Stimulated activated CD8-positive, alpha-beta memory T cell treated with anti-CD3 and anti-CD28 coated beads, Interleukin-15, amount 100 ng/mL, for 1 hour (primary cell): ENCODE measurements around the gene ASF1B.

Experiments used
- DNase-seq: peaks from one replicate; pipeline ENCODE4 v3.0.0-alpha.2; 2020; ENCODE audit warnings: low read depth

ASF1B gene

GRCh38 chr19:14135985-14136508 lies 342 bp downstream of the ASF1B start:
- DNase-seq, result no peak

GRCh38 chr19:14135355-14135754 lies 1.0 kb downstream of the ASF1B start:
- no peak for DNase-seq

GRCh38 chr19:14127929-14128509 lies 8.4 kb downstream of the ASF1B start:
- DNase-seq, result no peak

GRCh38 chr19:14127176-14127575 lies 9.2 kb downstream of the ASF1B start:
- DNase-seq, result no peak

- no peak for DNase-seq
These were observed 13.5 kb downstream of the ASF1B start for GRCh38 chr19:14122924-14123323.

GRCh38 chr19:14120497-14120780 lies 15.9 kb downstream of the ASF1B start:
- no peak for DNase-seq

GRCh38 chr19:14119644-14120496 lies 16.5 kb downstream of the ASF1B start:
- no peak for DNase-seq

- DNase-seq, result no peak
These were observed 17.2 kb downstream of the ASF1B start for GRCh38 chr19:14119146-14119545.

GRCh38 chr19:14118165-14119051 lies 18.0 kb downstream of the ASF1B start:
- peak; percentile 4 for DNase-seq

- peak; percentile 93 for DNase-seq
These were observed 18.7 kb downstream of the ASF1B start, which contains the start of gene PRKACA for GRCh38 chr19:14117668-14118164. TSS of gene PRKACA (minus strand) at chr19:14117762. CDS start at chr19:14117547, 215 bp downstream.

GRCh38 chr19:14116918-14117578 lies 19.3 kb downstream of the ASF1B start:
- DNase-seq, result no peak

- DNase-seq, result no peak
These were observed 19.9 kb downstream of the ASF1B start for GRCh38 chr19:14116525-14116917.

GRCh38 chr19:14115756-14116155 lies 20.6 kb downstream of the ASF1B start:
- no peak for DNase-seq

- peak; percentile 13 for DNase-seq
These were observed 21.5 kb downstream of the ASF1B start for GRCh38 chr19:14114854-14115253.

GRCh38 chr19:14114439-14114838 lies 21.9 kb downstream of the ASF1B start:
- DNase-seq, result no peak

GRCh38 chr19:14113762-14114414 lies 22.5 kb downstream of the ASF1B start:
- no peak for DNase-seq

GRCh38 chr19:14112809-14113385 lies 23.5 kb downstream of the ASF1B start:
- no peak for DNase-seq

- DNase-seq, result no peak
These were observed 24.2 kb downstream of the ASF1B start for GRCh38 chr19:14112051-14112808.

GRCh38 chr19:14111486-14111885 lies 24.9 kb downstream of the ASF1B start:
- no peak for DNase-seq

- DNase-seq, result no peak
These were observed 25.7 kb downstream of the ASF1B start for GRCh38 chr19:14110650-14111049.
